Activated B cell treated with CpG ODN at 0.5 μM for 24 hours (primary cell): Measurements from ENCODE around the gene MSH3. TPM values are rescaled to one million over a fixed set of nuclear protein-coding genes. Genes with fewer than 3 reads are reported as not detected.

ENCODE experiments used
- ATAC-seq: fragments of 200-7000 bp; cut with Tn5 transposase; one replicate; pipeline ENCODE4 v1.10.0; 2021; ENCODE audit warnings: low read depth, mild to moderate bottlenecking, moderate library complexity
- CTCF ChIA-PET: fragments of 350-600 bp; sonication (Branson Sonifier 250); formaldehyde crosslinking; loops from one replicate; lab custom pipeline; 2021; ENCODE audit warnings: antibody characterized with exemption; lab: Charles Lee
- POLR2A ChIA-PET: fragments of 350-600 bp; sonication (Branson Sonifier 250); formaldehyde crosslinking; loops from one replicate; lab custom pipeline; 2021; ENCODE audit warnings: antibody characterized with exemption; lab: Charles Lee
- DNase-seq: peaks from one replicate; pipeline ENCODE4 v3.0.0; 2022
- H3K27ac Mint-ChIP-seq: one replicate; pipeline ENCODE4 v1.8.0; 2020; ENCODE audit warnings: mixed read lengths
- H3K27me3 Mint-ChIP-seq: one replicate; pipeline ENCODE4 v1.8.0; 2021; ENCODE audit warnings: mixed read lengths
- H3K36me3 Mint-ChIP-seq: one replicate; pipeline ENCODE4 v1.8.0; 2021; ENCODE audit warnings: low read depth, mixed read lengths
- H3K4me1 Mint-ChIP-seq: one replicate; pipeline ENCODE4 v1.8.0; 2021; ENCODE audit warnings: mixed read lengths
- H3K4me3 Mint-ChIP-seq: one replicate; pipeline ENCODE4 v1.8.0; 2020; ENCODE audit warnings: mild to moderate bottlenecking, mixed read lengths
- H3K9me3 Mint-ChIP-seq: one replicate; pipeline ENCODE4 v1.8.0; 2020; ENCODE audit warnings: mixed read lengths
- intact Hi-C: fragments of 100-400 bp; cut with micrococcal nuclease; formaldehyde crosslinking; loops from one replicate; pipeline ENCODE4 v1.15.1; 2024
- total RNA-seq: library from RNA; stranded (reverse); gene quantifications from 2 replicates; pipeline ENCODE4 v1.2.3, GENCODE V29; 2022
- TF ChIP-seq, protein P1 (sequence below): fragments of 200-600 bp; IDR thresholded peaks from one replicate; pipeline ENCODE4 v1.8.0; 2022; ENCODE audit warnings: antibody characterized with exemption, mild to moderate bottlenecking

MSH3 gene
- total RNA-seq, 1 donor from 2014 or later, result 24.0 TPM

GRCh38 chr5:80623999-80624398, 30.5 kb upstream of the MSH3 start:
- intact Hi-C loops, result no loop called here
- Mint-ChIP-seq H3K27me3 (no peaks in the 10 kb centered on the region), H3K4me3 (no peak overlapping the region), H3K27ac (no peak overlapping the region), H3K9me3 (no peaks in the 10 kb centered on the region), H3K4me1 (no peaks in the 10 kb centered on the region), H3K36me3 (no peaks in the 10 kb centered on the region)
- CTCF ChIA-PET, result no interaction called here
- no peak for ATAC-seq
- TF ChIP-seq, protein P1, sequence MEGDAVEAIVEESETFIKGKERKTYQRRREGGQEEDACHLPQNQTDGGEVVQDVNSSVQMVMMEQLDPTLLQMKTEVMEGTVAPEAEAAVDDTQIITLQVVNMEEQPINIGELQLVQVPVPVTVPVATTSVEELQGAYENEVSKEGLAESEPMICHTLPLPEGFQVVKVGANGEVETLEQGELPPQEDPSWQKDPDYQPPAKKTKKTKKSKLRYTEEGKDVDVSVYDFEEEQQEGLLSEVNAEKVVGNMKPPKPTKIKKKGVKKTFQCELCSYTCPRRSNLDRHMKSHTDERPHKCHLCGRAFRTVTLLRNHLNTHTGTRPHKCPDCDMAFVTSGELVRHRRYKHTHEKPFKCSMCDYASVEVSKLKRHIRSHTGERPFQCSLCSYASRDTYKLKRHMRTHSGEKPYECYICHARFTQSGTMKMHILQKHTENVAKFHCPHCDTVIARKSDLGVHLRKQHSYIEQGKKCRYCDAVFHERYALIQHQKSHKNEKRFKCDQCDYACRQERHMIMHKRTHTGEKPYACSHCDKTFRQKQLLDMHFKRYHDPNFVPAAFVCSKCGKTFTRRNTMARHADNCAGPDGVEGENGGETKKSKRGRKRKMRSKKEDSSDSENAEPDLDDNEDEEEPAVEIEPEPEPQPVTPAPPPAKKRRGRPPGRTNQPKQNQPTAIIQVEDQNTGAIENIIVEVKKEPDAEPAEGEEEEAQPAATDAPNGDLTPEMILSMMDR, result no peak
- DNase-seq, result no peak
- POLR2A ChIA-PET, result interaction anchor here (0.6 kb wide), 1 partner anchor 108 kb away, joined by 3 read pairs; no protein-coding TSS in a partner anchor

DNA sequence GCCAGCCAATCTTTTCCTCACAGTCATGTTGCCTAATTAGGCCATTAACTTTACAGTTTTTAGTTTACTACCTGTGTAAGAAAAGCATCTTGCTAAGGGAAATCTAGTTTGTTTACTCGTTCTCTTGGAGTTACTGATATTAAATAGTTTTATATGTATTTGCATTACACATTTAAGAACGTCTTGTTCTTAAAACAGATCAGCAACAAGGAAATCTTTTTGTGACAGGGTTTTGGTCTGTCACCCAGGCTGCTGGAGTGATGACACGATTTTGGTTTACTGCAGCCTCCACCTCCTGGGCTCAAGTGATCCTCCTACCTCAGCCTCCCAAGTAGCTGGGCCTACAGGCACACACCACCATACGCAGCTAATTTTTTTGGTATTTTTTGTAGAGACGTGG, 29.2 kb upstream of the MSH3 start:
- no peaks in the 10 kb centered on the region for H3K9me3 Mint-ChIP-seq
- ATAC-seq, result no peak
- no peak overlapping the region for H3K4me3 Mint-ChIP-seq
- intact Hi-C loops, result no loop called here
- no peaks in the 10 kb centered on the region for H3K27me3 Mint-ChIP-seq
- TF ChIP-seq, protein P1, result no peak
- peaks cover 9% of the 10 kb centered on the region for H3K36me3 Mint-ChIP-seq
- DNase-seq, result no peak
- peaks cover 4% of the 10 kb centered on the region for H3K4me1 Mint-ChIP-seq
- CTCF ChIA-PET, result no interaction called here
- H3K27ac Mint-ChIP-seq, result no peak overlapping the region
- POLR2A ChIA-PET, result no interaction called here

DNA sequence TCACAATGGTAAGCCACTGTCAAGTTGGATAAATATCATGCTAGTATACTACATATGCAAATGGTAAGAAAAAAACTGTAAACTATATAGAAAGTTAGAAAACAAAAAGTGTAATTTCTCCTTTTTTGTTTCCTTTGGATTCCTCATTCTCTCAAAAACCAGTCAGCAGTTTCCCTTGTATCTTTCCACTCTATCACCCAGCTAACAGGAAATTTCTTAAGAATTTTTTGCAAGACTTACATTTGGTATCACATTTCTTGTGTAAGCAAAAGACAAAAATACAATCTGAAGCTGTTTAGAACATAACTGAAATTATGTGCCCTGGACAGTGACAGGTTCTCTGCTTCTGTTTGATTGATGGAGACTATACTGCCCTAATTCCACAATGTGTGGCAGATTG, 25.2 kb upstream of the MSH3 start:
- peaks cover 4% of the 10 kb centered on the region for H3K4me1 Mint-ChIP-seq
- no peak for DNase-seq
- H3K4me3 Mint-ChIP-seq, result no peak overlapping the region
- intact Hi-C loops, result no loop called here
- peaks cover 2% of the 10 kb centered on the region for H3K9me3 Mint-ChIP-seq
- ATAC-seq, result no peak
- ChIA-PET POLR2A (no interaction called here), CTCF (no interaction called here)
- H3K27ac Mint-ChIP-seq, result no peak overlapping the region
- TF ChIP-seq, protein P1, result no peak
- H3K36me3 Mint-ChIP-seq, result peaks cover 21% of the 10 kb centered on the region
- H3K27me3 Mint-ChIP-seq, result no peaks in the 10 kb centered on the region

DNA sequence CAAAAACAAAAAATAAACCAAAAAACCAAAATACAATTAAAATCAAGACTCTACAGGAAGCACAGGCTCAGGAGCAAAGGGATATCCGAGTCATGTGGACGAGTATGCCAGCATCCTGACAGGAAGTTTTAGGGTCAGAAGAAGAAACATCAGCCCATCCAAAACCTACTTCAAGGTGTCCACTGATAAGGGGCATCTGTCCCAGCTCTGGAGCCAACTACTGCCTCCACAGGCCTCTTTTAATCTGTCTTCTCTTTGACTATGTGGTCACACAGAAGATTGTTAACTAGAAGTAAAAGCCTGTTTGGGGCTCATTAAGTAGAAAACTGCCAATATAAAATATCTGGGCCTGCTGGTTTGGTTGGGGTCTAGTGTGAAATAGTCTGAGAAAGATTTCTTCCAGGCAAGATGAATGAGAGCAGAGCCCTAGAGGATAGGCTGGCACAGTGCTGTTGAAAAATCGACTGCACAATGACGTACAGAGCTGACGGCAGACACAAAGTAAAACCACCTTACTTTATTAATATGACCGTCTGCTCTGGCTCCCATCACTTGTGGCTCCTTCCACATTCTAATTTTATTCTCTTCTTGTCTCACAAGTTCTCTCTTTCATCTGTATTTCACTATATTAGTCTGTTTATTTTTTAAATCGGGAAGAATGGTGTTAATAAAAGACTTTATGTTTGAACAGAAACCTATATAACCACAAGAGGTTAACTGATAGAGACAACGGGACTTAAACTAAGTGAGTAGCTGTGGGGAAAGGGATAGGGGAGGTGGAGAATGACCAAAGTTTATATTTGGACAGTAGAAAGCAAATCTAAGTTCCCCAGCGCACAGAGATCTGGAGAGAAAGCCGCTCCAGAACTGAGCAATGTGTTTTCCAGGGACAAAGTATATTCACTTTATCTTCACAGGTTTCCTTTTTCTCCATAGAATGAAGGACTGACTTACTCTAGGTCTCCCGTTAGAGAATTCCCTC, 22.9 kb upstream of the MSH3 start:
- Mint-ChIP-seq H3K36me3 (peaks cover 27% of the 10 kb centered on the region), H3K27ac (no peak overlapping the region), H3K9me3 (peaks cover 2% of the 10 kb centered on the region), H3K27me3 (no peaks in the 10 kb centered on the region), H3K4me3 (no peak overlapping the region), H3K4me1 (peaks cover 4% of the 10 kb centered on the region)
- ATAC-seq (no peak), DNase-seq (no peak)
- ChIA-PET POLR2A (no interaction called here), CTCF (no interaction called here)
- intact Hi-C loops, result no loop called here
- TF ChIP-seq, protein P1, result no peak

- Mint-ChIP-seq H3K27ac (no peak overlapping the region), H3K4me3 (no peak overlapping the region), H3K36me3 (peaks cover 30% of the 10 kb centered on the region), H3K9me3 (peaks cover 2% of the 10 kb centered on the region), H3K4me1 (peaks cover 4% of the 10 kb centered on the region), H3K27me3 (no peaks in the 10 kb centered on the region)
- ChIA-PET CTCF (no interaction called here), POLR2A (no interaction called here)
- TF ChIP-seq, protein P1, result no peak
- intact Hi-C loops, result no loop called here
- no peak for ATAC-seq
- no peak for DNase-seq
These were observed 21.8 kb upstream of the MSH3 start for GRCh38 chr5:80632700-80633099.
